Suprapubic skin (tissue), 4 donors: Measurements from ENCODE around the gene TNFRSF4. TPM values are rescaled to one million over a fixed set of nuclear protein-coding genes. Genes with fewer than 3 reads are reported as not detected.

Source experiments
- DNase-seq, 2 donors: peaks; one replicate each; pipeline ENCODE4 v3.0.0-alpha.2; 2019; ENCODE audit warnings: low spot score in 2 of 2
- H3K27ac ChIP-seq: fragments of 200-600 bp; sonication (generic); one replicate; pipeline ENCODE4 v1.5.1; 2019
- H3K27me3 ChIP-seq: fragments of 200-600 bp; sonication (generic); one replicate; pipeline ENCODE4 v1.5.1; 2019
- H3K36me3 ChIP-seq: fragments of 200-600 bp; sonication (generic); one replicate; pipeline ENCODE4 v1.5.1; 2019
- H3K4me1 ChIP-seq: fragments of 200-600 bp; sonication (generic); one replicate; pipeline ENCODE4 v1.5.1; 2019
- H3K4me3 ChIP-seq: fragments of 200-600 bp; sonication (generic); one replicate; pipeline ENCODE4 v1.5.1; 2019; ENCODE audit warnings: mild to moderate bottlenecking
- H3K9me3 ChIP-seq: fragments of 200-600 bp; sonication (generic); one replicate; pipeline ENCODE4 v1.5.1; 2019
- EP300 ChIP-seq: sonication (generic); formaldehyde crosslinking; IDR thresholded peaks from one replicate; pipeline ENCODE4 v1.6.1; 2017; ENCODE audit warnings: antibody characterized with exemption
- POLR2A ChIP-seq, 2 donors: fragments of 450-650 bp; IDR thresholded peaks; one replicate each; pipeline ENCODE4 v1.6.1; 2017; ENCODE audit warnings: antibody characterized with exemption in 2 of 2, mild to moderate bottlenecking in 2 of 2, moderate library complexity in 2 of 2
- POLR2AphosphoS5 ChIP-seq, 3 donors: sonication (generic); formaldehyde crosslinking; IDR thresholded peaks; one replicate each; pipeline ENCODE4 v1.6.1; 2017; ENCODE audit warnings: antibody characterized with exemption in 3 of 3
- WGBS: methylation state at CpG from one replicate; pipeline ENCODE4 v1.1.5; 2018; 5-methylcytosine and 5-hydroxymethylcytosine counted together
- total RNA-seq, 4 donors: library from RNA; depleted of rRNA; stranded (reverse); fragments of >200 nt; gene quantifications; one replicate each; pipeline ENCODE4 v1.1.0, GENCODE V29; 2016
- TF ChIP-seq, protein P1 (sequence below), 2 donors: fragments of 200-600 bp in 1 of 2; fragments of 450-650 bp in 1 of 2; sonication (generic) in 1 of 2; IDR thresholded peaks; one replicate each; pipeline ENCODE4 v1.5.1; 2016 to 2019; ENCODE audit warnings: antibody characterized with exemption in 2 of 2, mild to moderate bottlenecking in 1 of 2, moderate library complexity in 1 of 2

Gene TNFRSF4
- total RNA-seq, 4 donors from 2014 or later, result 0.42 to 1.4 (median 0.72) TPM; not detected in 1

GRCh38 chr1:1217621-1218523 is 3.9 kb upstream of the TNFRSF4 start:
- no peak overlapping the region for H3K27ac ChIP-seq
- DNase-seq, result no peak
- H3K27me3 ChIP-seq, result no peaks in the 10 kb centered on the region
- peaks cover 68% of the 10 kb centered on the region for H3K36me3 ChIP-seq
- WGBS, result 79% methylated on average over 40 of the region's 52 CpGs
- no peak for TF ChIP-seq POLR2AphosphoS5 (IDR thresholded peaks at IDR 0.05)
- no peak for TF ChIP-seq EP300
- TF ChIP-seq, protein P1, sequence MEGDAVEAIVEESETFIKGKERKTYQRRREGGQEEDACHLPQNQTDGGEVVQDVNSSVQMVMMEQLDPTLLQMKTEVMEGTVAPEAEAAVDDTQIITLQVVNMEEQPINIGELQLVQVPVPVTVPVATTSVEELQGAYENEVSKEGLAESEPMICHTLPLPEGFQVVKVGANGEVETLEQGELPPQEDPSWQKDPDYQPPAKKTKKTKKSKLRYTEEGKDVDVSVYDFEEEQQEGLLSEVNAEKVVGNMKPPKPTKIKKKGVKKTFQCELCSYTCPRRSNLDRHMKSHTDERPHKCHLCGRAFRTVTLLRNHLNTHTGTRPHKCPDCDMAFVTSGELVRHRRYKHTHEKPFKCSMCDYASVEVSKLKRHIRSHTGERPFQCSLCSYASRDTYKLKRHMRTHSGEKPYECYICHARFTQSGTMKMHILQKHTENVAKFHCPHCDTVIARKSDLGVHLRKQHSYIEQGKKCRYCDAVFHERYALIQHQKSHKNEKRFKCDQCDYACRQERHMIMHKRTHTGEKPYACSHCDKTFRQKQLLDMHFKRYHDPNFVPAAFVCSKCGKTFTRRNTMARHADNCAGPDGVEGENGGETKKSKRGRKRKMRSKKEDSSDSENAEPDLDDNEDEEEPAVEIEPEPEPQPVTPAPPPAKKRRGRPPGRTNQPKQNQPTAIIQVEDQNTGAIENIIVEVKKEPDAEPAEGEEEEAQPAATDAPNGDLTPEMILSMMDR (IDR thresholded peaks at IDR 0.05), result no peak
- no peak for TF ChIP-seq POLR2A (IDR thresholded peaks at IDR 0.05)
- no peaks in the 10 kb centered on the region for H3K9me3 ChIP-seq
- no peak overlapping the region for H3K4me3 ChIP-seq
- H3K4me1 ChIP-seq, result peaks cover 28% of the 10 kb centered on the region

DNA sequence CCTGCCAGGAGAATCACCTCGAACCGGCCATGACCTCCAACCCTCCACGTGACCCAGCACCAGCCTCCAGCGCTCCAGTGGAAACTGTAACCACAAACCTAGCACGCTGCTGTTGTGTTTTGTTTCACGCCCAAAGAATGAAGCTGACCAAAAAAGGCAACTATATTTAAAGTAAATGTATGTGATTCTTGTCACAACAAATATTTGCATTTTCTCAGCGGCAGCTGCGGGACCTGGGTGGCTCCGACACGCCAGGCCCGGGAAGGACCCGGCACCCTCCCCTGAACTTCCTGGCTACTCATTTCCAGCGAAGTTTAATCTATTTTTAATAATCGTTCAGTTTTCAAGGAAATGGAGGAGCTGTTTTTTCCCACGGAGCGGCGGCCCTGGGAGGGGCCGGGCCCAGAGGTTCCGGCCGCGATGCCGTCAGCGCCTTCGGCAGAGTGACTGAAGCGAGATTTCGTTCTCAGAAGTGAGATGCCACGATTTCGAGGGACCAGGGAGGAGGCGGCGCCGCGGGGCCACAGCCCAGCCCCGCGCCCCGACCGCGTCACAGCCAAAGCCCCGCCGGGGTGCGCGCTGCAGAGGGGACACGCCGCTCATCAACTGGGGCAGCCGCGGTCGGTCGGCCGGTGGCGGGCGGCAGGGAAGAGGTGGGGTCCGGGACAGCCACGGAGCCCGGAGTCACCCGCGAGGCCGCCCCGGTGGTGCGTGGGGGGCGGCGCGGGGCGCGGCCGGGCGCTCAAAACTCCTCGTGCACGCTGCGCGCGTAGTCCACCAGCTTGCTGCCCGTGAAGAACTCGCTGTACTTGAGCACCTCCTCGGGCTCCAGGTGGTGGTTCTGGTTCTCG is 3.0 kb upstream of the TNFRSF4 start:
- Histone ChIP-seq H3K36me3 (peaks cover 59% of the 10 kb centered on the region), H3K4me1 (peaks cover 36% of the 10 kb centered on the region), H3K27me3 (no peaks in the 10 kb centered on the region), H3K27ac (no peak overlapping the region), H3K9me3 (no peaks in the 10 kb centered on the region), H3K4me3 (no peak overlapping the region)
- TF ChIP-seq POLR2A (IDR thresholded peaks at IDR 0.05), result no peak
- TF ChIP-seq EP300, result no peak
- TF ChIP-seq, protein P1 (IDR thresholded peaks at IDR 0.05), result no peak
- TF ChIP-seq POLR2AphosphoS5 (IDR thresholded peaks at IDR 0.05), result no peak
- no peak for DNase-seq
- WGBS, result 95% methylated on average over 58 of the region's 74 CpGs

GRCh38 chr1:1215881-1216605 is 2.1 kb upstream of the TNFRSF4 start:
- Histone ChIP-seq H3K4me3 (no peak overlapping the region), H3K4me1 (peaks cover 36% of the 10 kb centered on the region), H3K36me3 (peaks cover 49% of the 10 kb centered on the region), H3K27ac (no peak overlapping the region), H3K9me3 (no peaks in the 10 kb centered on the region), H3K27me3 (no peaks in the 10 kb centered on the region)
- TF ChIP-seq EP300, result no peak
- WGBS, result 79% methylated on average over 11 of the region's 21 CpGs
- no peak for DNase-seq

GRCh38 chr1:1215080-1215676 is 1.2 kb upstream of the TNFRSF4 start:
- H3K9me3 ChIP-seq, result no peaks in the 10 kb centered on the region
- H3K27me3 ChIP-seq, result no peaks in the 10 kb centered on the region
- TF ChIP-seq POLR2A (IDR thresholded peaks at IDR 0.05) (no peak), EP300 (no peak), POLR2AphosphoS5 (IDR thresholded peaks at IDR 0.05) (no peak)
- TF ChIP-seq, protein P1 (IDR thresholded peaks at IDR 0.05), result no peak
- no peak overlapping the region for H3K4me3 ChIP-seq
- no peak for DNase-seq
- 67% methylated on average over 4 of the region's 11 CpGs for WGBS
- no peak overlapping the region for H3K27ac ChIP-seq
- H3K36me3 ChIP-seq, result peaks cover 41% of the 10 kb centered on the region
- peaks cover 36% of the 10 kb centered on the region for H3K4me1 ChIP-seq

GRCh38 chr1:1212780-1213344 is 1.1 kb downstream of the TNFRSF4 start:
- no CpG with 5 or more reads among the region's 24 CpGs for WGBS
- no peak for DNase-seq
- Histone ChIP-seq H3K27ac (no peak overlapping the region), H3K27me3 (no peaks in the 10 kb centered on the region), H3K4me3 (peak overlapping the region; percentile 32), H3K36me3 (peaks cover 20% of the 10 kb centered on the region), H3K4me1 (peaks cover 43% of the 10 kb centered on the region), H3K9me3 (no peaks in the 10 kb centered on the region)
- no peak for TF ChIP-seq POLR2AphosphoS5 (IDR thresholded peaks at IDR 0.05)
- TF ChIP-seq, protein P1 (IDR thresholded peaks at IDR 0.05), result no peak
- TF ChIP-seq POLR2A (IDR thresholded peaks at IDR 0.05), result no peak
- no peak for TF ChIP-seq EP300
